Measurements from ENCODE around the gene MRPS27. TPM values are rescaled to one million over a fixed set of nuclear protein-coding genes. Genes with fewer than 3 reads are reported as not detected.

MRPS27 gene
- total and polyA plus RNA-seq, 11 donors, result 31.9 to 94.1 (median 67.9) TPM

- DNase-seq (peak in 1 of 5 donors; percentile 12), ATAC-seq (peak in 2 of 4 donors; percentile 50 to 70)
- 79 to 95% (median 86%) methylated on average over 1 of the region's 1 CpG for WGBS, 4 donors
- Histone ChIP-seq H3K27me3 (no peaks in the 10 kb centered on the region), H3K36me3 (peaks cover 0 to 78% (median 62%) of the 10 kb centered on the region in 9 donors), H3K4me3 (no peak overlapping the region), H3K27ac (peak overlapping the region in 6 of 12 donors; percentile 5 to 58 (median 48)), H3K4me1 (peaks cover 0 to 5% (median 0%) of the 10 kb centered on the region in 12 donors), H3K9me3 (no peaks in the 10 kb centered on the region)
- TF ChIP-seq POLR2A (IDR thresholded peaks at IDR 0.05) (no peak), CTCF (IDR thresholded peaks at IDR 0.05) (no peak)
- intact Hi-C loops (cut with DNase I), result no loop called here
These were observed 17.1 kb upstream of the MRPS27 start for GRCh38 chr5:72337159-72337558.

- 76 to 90% (median 81%) methylated on average over 1 of the region's 1 CpG for WGBS, 4 donors
- DNase-seq (no peak), ATAC-seq (no peak)
- H3K4me1 ChIP-seq, result peaks cover 0 to 4% (median 0%) of the 10 kb centered on the region in 12 donors
- intact Hi-C loops (cut with DNase I), result no loop called here
- no peak overlapping the region for H3K4me3 ChIP-seq
- H3K27ac ChIP-seq, result no peak overlapping the region
- TF ChIP-seq CTCF (IDR thresholded peaks at IDR 0.05) (no peak), POLR2A (IDR thresholded peaks at IDR 0.05) (no peak)
- no peaks in the 10 kb centered on the region for H3K9me3 ChIP-seq
- peaks cover 0 to 92% (median 73%) of the 10 kb centered on the region in 9 donors for H3K36me3 ChIP-seq
- no peaks in the 10 kb centered on the region for H3K27me3 ChIP-seq
These were observed 10.7 kb upstream of the MRPS27 start for GRCh38 chr5:72330712-72331111.

GRCh38 chr5:72328172-72328571 is 8.1 kb upstream of the MRPS27 start:
- peak overlapping the region in 2 of 12 donors; percentile 20 to 34 for H3K27ac ChIP-seq
- ATAC-seq (peak; percentile 91 to 97 (median 94)), DNase-seq (peak; percentile 63 to 86 (median 69))
- TF ChIP-seq POLR2A (IDR thresholded peaks at IDR 0.05), result no peak
- peak in 2 of 12 donors; percentile 3 to 28 for TF ChIP-seq CTCF (IDR thresholded peaks at IDR 0.05)
- no peak overlapping the region for H3K4me3 ChIP-seq
- peaks cover 0 to 4% (median 0%) of the 10 kb centered on the region in 12 donors for H3K4me1 ChIP-seq
- H3K36me3 ChIP-seq, result peaks cover 0 to 97% (median 84%) of the 10 kb centered on the region in 9 donors
- intact Hi-C loops (cut with DNase I), result no loop called here
- H3K27me3 ChIP-seq, result no peaks in the 10 kb centered on the region
- H3K9me3 ChIP-seq, result no peaks in the 10 kb centered on the region

- TF ChIP-seq POLR2A (IDR thresholded peaks at IDR 0.05) (no peak), CTCF (IDR thresholded peaks at IDR 0.05) (no peak)
- Histone ChIP-seq H3K4me1 (peaks cover 0 to 5% (median under 1%) of the 10 kb centered on the region in 12 donors), H3K9me3 (no peaks in the 10 kb centered on the region), H3K4me3 (no peak overlapping the region), H3K36me3 (peaks cover 0 to 88% (median 76%) of the 10 kb centered on the region in 9 donors), H3K27ac (no peak overlapping the region), H3K27me3 (no peaks in the 10 kb centered on the region)
- intact Hi-C loops (cut with DNase I), result no loop called here
- WGBS, 4 donors, result 79 to 100% (median 85%) methylated on average over 1 to 2 of the region's 2 CpGs
- ATAC-seq, result no peak
- DNase-seq, result no peak
These were observed 6.2 kb upstream of the MRPS27 start for GRCh38 chr5:72326306-72326649.
